Measurements from ENCODE around the gene GTF3C1.

Gene GTF3C1

DNA sequence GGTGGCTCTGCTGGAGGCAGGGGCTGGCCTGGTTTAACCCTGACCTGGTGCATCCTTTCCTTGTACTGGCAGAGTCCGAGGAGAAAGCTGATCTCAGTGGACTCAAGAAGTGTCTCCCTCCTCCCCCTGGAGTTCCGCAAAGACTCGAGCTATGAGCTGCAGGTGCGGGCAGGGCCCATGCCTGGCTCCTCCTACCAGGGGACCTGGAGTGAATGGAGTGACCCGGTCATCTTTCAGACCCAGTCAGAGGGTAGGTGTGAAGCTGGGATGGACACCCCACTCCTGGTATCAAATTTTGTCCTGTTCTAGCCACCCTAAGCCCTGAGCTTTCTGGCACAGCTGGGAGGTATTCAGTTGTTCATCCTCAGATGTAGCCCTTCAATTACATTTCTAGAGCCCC lies 105.2 kb downstream of the GTF3C1 start:
- TF ChIP-seq, protein P1, sequence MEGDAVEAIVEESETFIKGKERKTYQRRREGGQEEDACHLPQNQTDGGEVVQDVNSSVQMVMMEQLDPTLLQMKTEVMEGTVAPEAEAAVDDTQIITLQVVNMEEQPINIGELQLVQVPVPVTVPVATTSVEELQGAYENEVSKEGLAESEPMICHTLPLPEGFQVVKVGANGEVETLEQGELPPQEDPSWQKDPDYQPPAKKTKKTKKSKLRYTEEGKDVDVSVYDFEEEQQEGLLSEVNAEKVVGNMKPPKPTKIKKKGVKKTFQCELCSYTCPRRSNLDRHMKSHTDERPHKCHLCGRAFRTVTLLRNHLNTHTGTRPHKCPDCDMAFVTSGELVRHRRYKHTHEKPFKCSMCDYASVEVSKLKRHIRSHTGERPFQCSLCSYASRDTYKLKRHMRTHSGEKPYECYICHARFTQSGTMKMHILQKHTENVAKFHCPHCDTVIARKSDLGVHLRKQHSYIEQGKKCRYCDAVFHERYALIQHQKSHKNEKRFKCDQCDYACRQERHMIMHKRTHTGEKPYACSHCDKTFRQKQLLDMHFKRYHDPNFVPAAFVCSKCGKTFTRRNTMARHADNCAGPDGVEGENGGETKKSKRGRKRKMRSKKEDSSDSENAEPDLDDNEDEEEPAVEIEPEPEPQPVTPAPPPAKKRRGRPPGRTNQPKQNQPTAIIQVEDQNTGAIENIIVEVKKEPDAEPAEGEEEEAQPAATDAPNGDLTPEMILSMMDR (IDR thresholded peaks at IDR 0.05; ENCODE audit: control extremely low read depth, extremely low read depth, low read depth, missing control alignments): no peak
- POLR2A ChIA-PET: no interaction called here
- CTCF ChIA-PET: interaction anchor here (1.4 to 3.3 kb wide), 3 partner anchors 8 to 265 kb away, joined by 4 to 11 read pairs (median 5); no protein-coding TSS in a partner anchor
- no peak for DNase-seq (ENCODE audit: extremely low spot score)

DNA sequence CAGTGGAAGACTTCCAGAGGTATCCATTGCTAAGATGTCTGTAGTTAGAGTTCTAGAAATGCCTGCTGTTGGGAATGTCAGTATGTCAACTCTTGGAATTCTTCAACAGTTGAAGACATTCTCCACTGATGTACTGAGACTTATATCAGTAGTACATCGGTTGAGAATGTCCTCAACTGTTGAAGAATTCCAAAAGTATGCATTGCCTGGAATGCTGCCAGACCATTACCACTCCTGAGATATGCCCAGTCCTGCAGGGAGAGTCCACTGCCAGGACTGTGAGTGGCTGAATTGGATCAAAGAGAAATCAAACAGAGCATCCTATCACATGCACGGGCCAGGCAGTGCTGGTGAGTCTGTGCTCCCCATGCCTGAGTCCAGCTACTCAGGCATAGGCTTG lies 105.7 kb downstream of the GTF3C1 start:
- DNase-seq (ENCODE audit: extremely low spot score): no peak
- CTCF ChIA-PET: no interaction called here
- TF ChIP-seq, protein P1 (IDR thresholded peaks at IDR 0.05; ENCODE audit: control extremely low read depth, extremely low read depth, low read depth, missing control alignments): no peak
- POLR2A ChIA-PET: no interaction called here

DNA sequence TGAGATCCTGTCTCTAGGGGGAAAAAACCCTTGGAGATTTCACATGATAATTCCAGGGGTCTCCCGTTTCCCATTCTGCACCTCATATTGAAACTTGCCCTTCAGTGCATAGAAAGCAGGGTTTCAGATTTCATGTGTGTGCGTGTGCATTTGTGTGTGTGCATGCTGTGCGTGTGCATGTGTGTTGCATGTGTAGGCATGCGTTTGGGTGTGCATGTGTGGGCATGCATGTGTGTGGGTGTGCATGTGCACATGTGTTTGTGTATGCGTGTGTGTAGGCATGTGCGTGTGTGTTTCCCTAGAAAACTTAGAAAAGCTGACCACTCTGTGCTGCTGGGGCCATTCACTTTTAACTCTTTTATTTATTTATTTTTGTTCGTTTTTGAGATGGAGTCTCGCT lies 107.7 kb downstream of the GTF3C1 start:
- DNase-seq (ENCODE audit: extremely low spot score): no peak
- ChIA-PET CTCF (interaction anchor here (1.4 kb wide), 1 partner anchor 10 kb away, joined by 4 read pairs; no protein-coding TSS in a partner anchor), POLR2A (no interaction called here)
- TF ChIP-seq, protein P1 (IDR thresholded peaks at IDR 0.05; ENCODE audit: control extremely low read depth, extremely low read depth, low read depth, missing control alignments): no peak

DNA sequence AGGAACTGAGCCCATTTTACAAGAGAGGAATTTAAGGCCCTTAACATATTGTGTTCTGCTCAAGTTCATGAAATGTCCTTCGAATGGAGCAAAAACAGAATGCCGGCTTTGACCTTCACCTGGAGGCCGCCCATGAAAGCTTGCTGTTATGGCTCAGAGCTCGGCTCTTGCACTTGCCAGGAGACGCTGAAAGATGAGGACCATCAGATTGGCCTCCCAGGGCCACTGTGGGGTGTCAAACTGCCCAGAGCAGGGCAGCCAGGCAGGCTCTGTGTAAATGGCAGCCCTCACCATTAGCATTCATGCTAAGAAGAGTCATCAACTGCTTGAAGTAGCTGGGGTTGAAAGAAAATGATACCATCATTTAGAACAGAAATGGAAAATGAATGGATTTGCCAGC lies 108.4 kb downstream of the GTF3C1 start:
- DNase-seq (ENCODE audit: extremely low spot score): no peak
- TF ChIP-seq, protein P1 (IDR thresholded peaks at IDR 0.05; ENCODE audit: control extremely low read depth, extremely low read depth, low read depth, missing control alignments): no peak
- ChIA-PET CTCF (interaction anchor here (1.4 kb wide), 1 partner anchor 10 kb away, joined by 4 read pairs; no protein-coding TSS in a partner anchor), POLR2A (no interaction called here)

- ChIA-PET POLR2A (no interaction called here), CTCF (interaction anchor here (1.0 to 1.4 kb wide), 3 partner anchors 10 to 12 kb away, joined by 4 to 7 read pairs (median 5); no protein-coding TSS in a partner anchor)
- DNase-seq (ENCODE audit: extremely low spot score): no peak
- TF ChIP-seq, protein P1 (IDR thresholded peaks at IDR 0.05; ENCODE audit: control extremely low read depth, extremely low read depth, low read depth, missing control alignments): no peak
Observed at GRCh38 chr16:27439271-27440018, 110.3 kb downstream of the GTF3C1 start.

GRCh38 chr16:27437946-27438345 lies 111.8 kb downstream of the GTF3C1 start:
- CTCF ChIA-PET: interaction anchor here (0.9 to 2.8 kb wide), 4 partner anchors 10 to 37 kb away, joined by 3 to 10 read pairs (median 4); no protein-coding TSS in a partner anchor

More at GRCh38 chr16:27437946-27438345, 111.8 kb downstream of the GTF3C1 start:
- POLR2A ChIA-PET: interaction anchor here (1.1 kb wide), 1 partner anchor 9 kb away, joined by 4 read pairs; no protein-coding TSS in a partner anchor
- TF ChIP-seq, protein P1 (IDR thresholded peaks at IDR 0.05; ENCODE audit: control extremely low read depth, extremely low read depth, low read depth, missing control alignments): no peak
- no peak for DNase-seq (ENCODE audit: extremely low spot score)
